ENCODE data around the gene GTF3C5. TPM values are rescaled to one million over a fixed set of nuclear protein-coding genes. Genes with fewer than 3 reads are reported as not detected.
"Not testable (repeated sequence)": the region's sequence is repeated elsewhere in the genome, so short reads cannot be mapped to it uniquely, and the experiment has no call there.

Gene GTF3C5
- total RNA-seq, 2 donors from 2014 or later, result 89.7 to 94.6 TPM

DNA sequence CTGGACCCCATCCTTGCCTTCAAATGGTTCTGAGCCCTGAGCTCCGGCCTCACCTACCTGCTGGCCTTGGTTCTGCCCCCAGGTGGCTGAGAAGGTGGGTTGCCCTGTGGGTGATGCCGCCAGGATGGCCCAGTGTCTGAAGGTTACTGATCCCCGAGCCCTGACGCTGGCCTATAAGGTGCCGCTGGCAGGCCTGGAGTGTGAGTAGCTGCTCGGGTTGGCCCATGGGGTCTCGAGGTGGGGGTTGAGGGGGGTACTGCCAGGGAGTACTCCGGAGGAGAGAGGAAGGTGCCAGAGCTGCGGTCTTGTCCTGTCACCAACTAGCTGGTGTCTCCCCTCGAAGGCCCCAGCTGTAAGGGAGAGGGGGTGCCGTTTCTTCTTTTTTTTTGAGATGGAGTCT is 36.2 kb downstream of the GTF3C5 start:
- H3K27ac Mint-ChIP-seq, result no peak overlapping the region

DNA sequence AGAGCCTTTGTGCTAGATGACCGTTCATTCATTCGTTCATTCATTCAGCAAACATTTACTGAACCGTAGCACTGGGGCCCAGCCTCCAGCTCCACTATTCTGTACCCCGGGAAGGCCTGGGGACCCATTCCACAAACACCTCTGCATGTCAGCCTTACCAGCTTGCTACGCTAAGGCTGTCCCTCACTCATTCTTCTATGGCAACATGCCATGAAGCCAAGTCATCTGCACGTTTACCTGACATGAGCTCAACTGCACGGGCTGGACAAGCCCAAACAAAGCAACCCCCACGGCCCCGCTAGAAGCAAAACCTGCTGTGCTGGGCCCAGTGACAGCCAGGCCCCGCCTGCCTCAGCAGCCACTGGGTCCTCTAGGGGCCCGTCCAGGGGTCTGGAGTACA is 37.0 kb downstream of the GTF3C5 start:
- no peaks in the 10 kb centered on the region for H3K27me3 Mint-ChIP-seq (ENCODE audit: insufficient read depth)
- no peaks in the 10 kb centered on the region for H3K27me3 ChIP-seq (ENCODE audit: control insufficient read depth, insufficient read depth, low read length, poor library complexity, severe bottlenecking)
- H3K27ac Mint-ChIP-seq, result no peak overlapping the region
- H3K4me3 ChIP-seq (ENCODE audit: low read length), result no peak overlapping the region
- H3K9me3 ChIP-seq (ENCODE audit: control insufficient read depth, low read length), result no peaks in the 10 kb centered on the region
- no peaks in the 10 kb centered on the region for H3K9me3 Mint-ChIP-seq
- TF ChIP-seq, protein P1, sequence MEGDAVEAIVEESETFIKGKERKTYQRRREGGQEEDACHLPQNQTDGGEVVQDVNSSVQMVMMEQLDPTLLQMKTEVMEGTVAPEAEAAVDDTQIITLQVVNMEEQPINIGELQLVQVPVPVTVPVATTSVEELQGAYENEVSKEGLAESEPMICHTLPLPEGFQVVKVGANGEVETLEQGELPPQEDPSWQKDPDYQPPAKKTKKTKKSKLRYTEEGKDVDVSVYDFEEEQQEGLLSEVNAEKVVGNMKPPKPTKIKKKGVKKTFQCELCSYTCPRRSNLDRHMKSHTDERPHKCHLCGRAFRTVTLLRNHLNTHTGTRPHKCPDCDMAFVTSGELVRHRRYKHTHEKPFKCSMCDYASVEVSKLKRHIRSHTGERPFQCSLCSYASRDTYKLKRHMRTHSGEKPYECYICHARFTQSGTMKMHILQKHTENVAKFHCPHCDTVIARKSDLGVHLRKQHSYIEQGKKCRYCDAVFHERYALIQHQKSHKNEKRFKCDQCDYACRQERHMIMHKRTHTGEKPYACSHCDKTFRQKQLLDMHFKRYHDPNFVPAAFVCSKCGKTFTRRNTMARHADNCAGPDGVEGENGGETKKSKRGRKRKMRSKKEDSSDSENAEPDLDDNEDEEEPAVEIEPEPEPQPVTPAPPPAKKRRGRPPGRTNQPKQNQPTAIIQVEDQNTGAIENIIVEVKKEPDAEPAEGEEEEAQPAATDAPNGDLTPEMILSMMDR (conservative IDR thresholded peaks at IDR 0.05), result no peak
- peaks cover 14% of the 10 kb centered on the region for H3K36me3 Mint-ChIP-seq (ENCODE audit: low read depth)
- no peak overlapping the region for H3K9ac ChIP-seq (ENCODE audit: extremely low read depth, low read length, poor library complexity, severe bottlenecking)
- no peaks in the 10 kb centered on the region for H3K4me1 ChIP-seq (ENCODE audit: control insufficient read depth, insufficient read depth, low read length)
- DNase-seq, result no peak
- no peak overlapping the region for H3K4me3 Mint-ChIP-seq
- H3K4me1 Mint-ChIP-seq, result no peaks in the 10 kb centered on the region
- WGBS, 2 experiments (ENCODE audit: insufficient coverage in 1 of 2, insufficient read length in 1 of 2), result 92 to 93% methylated on average over 10 to 11 of the region's 11 CpGs
- H3K27ac ChIP-seq (ENCODE audit: low read depth, low read length), result no peak overlapping the region
- peaks cover 3% of the 10 kb centered on the region for H3K36me3 ChIP-seq (ENCODE audit: control insufficient read depth, insufficient read depth, low read length)

More for the DNA sequence above, 36.2 kb downstream of the GTF3C5 start:
- no peaks in the 10 kb centered on the region for H3K9me3 Mint-ChIP-seq
- H3K4me1 ChIP-seq (ENCODE audit: control insufficient read depth, insufficient read depth, low read length), result no peaks in the 10 kb centered on the region
- H3K4me3 Mint-ChIP-seq, result no peak overlapping the region
- DNase-seq, result no peak
- peaks cover 3% of the 10 kb centered on the region for H3K36me3 ChIP-seq (ENCODE audit: control insufficient read depth, insufficient read depth, low read length)
- no peaks in the 10 kb centered on the region for H3K27me3 Mint-ChIP-seq (ENCODE audit: insufficient read depth)
- no peaks in the 10 kb centered on the region for H3K27me3 ChIP-seq (ENCODE audit: control insufficient read depth, insufficient read depth, low read length, poor library complexity, severe bottlenecking)
- H3K4me1 Mint-ChIP-seq, result peaks cover 2% of the 10 kb centered on the region
- TF ChIP-seq, protein P1 (conservative IDR thresholded peaks at IDR 0.05), result no peak
- no peak overlapping the region for H3K27ac ChIP-seq (ENCODE audit: low read depth, low read length)
- H3K9ac ChIP-seq (ENCODE audit: extremely low read depth, low read length, poor library complexity, severe bottlenecking), result no peak overlapping the region
- H3K4me3 ChIP-seq (ENCODE audit: low read length), result no peak overlapping the region
- H3K9me3 ChIP-seq (ENCODE audit: control insufficient read depth, low read length), result no peaks in the 10 kb centered on the region
- WGBS, 2 experiments (ENCODE audit: insufficient coverage in 1 of 2, insufficient read length in 1 of 2), result 94% methylated on average over 11 of the region's 11 CpGs; no CpG with 5 or more reads in 1 of the 2 experiments
- peaks cover 12% of the 10 kb centered on the region for H3K36me3 Mint-ChIP-seq (ENCODE audit: low read depth)

DNA sequence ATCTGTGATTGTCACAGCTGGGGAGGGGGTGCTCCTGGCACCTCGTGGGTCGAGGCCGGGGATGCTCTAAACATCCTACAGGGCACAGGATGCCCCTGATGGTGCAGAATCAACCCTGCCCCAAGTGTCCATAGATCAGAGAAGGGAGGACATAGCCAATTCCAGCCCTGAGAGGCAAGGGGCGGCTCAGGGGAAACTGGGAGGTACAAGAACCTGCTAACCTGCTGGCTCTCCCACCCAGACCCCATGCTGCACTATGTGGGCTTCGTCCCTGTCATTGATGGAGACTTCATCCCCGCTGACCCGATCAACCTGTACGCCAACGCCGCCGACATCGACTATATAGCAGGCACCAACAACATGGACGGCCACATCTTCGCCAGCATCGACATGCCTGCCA is 37.6 kb downstream of the GTF3C5 start:
- H3K4me3 ChIP-seq (ENCODE audit: low read length); H3K27me3 Mint-ChIP-seq (ENCODE audit: insufficient read depth); H3K4me1 ChIP-seq (ENCODE audit: control insufficient read depth, insufficient read depth, low read length); H3K4me1 Mint-ChIP-seq; H3K36me3 ChIP-seq (ENCODE audit: control insufficient read depth, insufficient read depth, low read length); H3K9me3 Mint-ChIP-seq; H3K27me3 ChIP-seq (ENCODE audit: control insufficient read depth, insufficient read depth, low read length, poor library complexity, severe bottlenecking); H3K9ac ChIP-seq (ENCODE audit: extremely low read depth, low read length, poor library complexity, severe bottlenecking); H3K27ac Mint-ChIP-seq; DNase-seq; H3K27ac ChIP-seq (ENCODE audit: low read depth, low read length); H3K9me3 ChIP-seq (ENCODE audit: control insufficient read depth, low read length); H3K4me3 Mint-ChIP-seq: not testable (repeated sequence)
- 100% methylated on average over 1 of the region's 15 CpGs; no CpG with 5 or more reads in 1 of the 2 experiments for WGBS, 2 experiments (ENCODE audit: insufficient coverage in 1 of 2, insufficient read length in 1 of 2)
- H3K36me3 Mint-ChIP-seq (ENCODE audit: low read depth), result peaks cover 14% of the 10 kb centered on the region

DNA sequence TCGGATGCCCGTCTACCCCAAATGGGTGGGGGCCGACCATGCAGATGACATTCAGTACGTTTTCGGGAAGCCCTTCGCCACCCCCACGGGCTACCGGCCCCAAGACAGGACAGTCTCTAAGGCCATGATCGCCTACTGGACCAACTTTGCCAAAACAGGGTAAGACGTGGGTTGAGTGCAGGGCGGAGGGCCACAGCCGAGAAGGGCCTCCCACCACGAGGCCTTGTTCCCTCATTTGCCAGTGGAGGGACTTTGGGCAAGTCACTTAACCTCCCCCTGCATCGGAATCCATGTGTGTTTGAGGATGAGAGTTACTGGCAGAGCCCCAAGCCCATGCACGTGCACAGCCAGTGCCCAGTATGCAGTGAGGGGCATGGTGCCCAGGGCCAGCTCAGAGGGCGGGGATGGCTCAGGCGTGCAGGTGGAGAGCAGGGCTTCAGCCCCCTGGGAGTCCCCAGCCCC is 39.7 kb downstream of the GTF3C5 start:
- H3K9ac ChIP-seq (ENCODE audit: extremely low read depth, low read length, poor library complexity, severe bottlenecking); H3K27me3 Mint-ChIP-seq (ENCODE audit: insufficient read depth): not testable (repeated sequence)
- 94 to 95% methylated on average over 14 to 17 of the region's 17 CpGs for WGBS, 2 experiments (ENCODE audit: insufficient coverage in 1 of 2, insufficient read length in 1 of 2)

DNA sequence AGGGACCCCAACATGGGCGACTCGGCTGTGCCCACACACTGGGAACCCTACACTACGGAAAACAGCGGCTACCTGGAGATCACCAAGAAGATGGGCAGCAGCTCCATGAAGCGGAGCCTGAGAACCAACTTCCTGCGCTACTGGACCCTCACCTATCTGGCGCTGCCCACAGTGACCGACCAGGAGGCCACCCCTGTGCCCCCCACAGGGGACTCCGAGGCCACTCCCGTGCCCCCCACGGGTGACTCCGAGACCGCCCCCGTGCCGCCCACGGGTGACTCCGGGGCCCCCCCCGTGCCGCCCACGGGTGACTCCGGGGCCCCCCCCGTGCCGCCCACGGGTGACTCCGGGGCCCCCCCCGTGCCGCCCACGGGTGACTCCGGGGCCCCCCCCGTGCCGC is 40.2 kb downstream of the GTF3C5 start:
- not testable (repeated sequence) for H3K9me3 Mint-ChIP-seq; H3K4me1 Mint-ChIP-seq; H3K27me3 Mint-ChIP-seq (ENCODE audit: insufficient read depth); H3K27ac Mint-ChIP-seq; H3K27me3 ChIP-seq (ENCODE audit: control insufficient read depth, insufficient read depth, low read length, poor library complexity, severe bottlenecking); H3K9me3 ChIP-seq (ENCODE audit: control insufficient read depth, low read length); H3K9ac ChIP-seq (ENCODE audit: extremely low read depth, low read length, poor library complexity, severe bottlenecking); H3K27ac ChIP-seq (ENCODE audit: low read depth, low read length); H3K4me3 ChIP-seq (ENCODE audit: low read length); H3K36me3 ChIP-seq (ENCODE audit: control insufficient read depth, insufficient read depth, low read length); DNase-seq; H3K4me3 Mint-ChIP-seq; H3K4me1 ChIP-seq (ENCODE audit: control insufficient read depth, insufficient read depth, low read length)
- WGBS, 2 experiments (ENCODE audit: insufficient coverage in 1 of 2, insufficient read length in 1 of 2), result 98 to 100% methylated on average over 2 to 14 of the region's 31 CpGs
- peaks cover 11% of the 10 kb centered on the region for H3K36me3 Mint-ChIP-seq (ENCODE audit: low read depth)

More for the DNA sequence above, 39.7 kb downstream of the GTF3C5 start:
- H3K36me3 Mint-ChIP-seq (ENCODE audit: low read depth), result peaks cover 11% of the 10 kb centered on the region
- H3K4me1 Mint-ChIP-seq; H3K4me3 ChIP-seq (ENCODE audit: low read length); H3K9me3 ChIP-seq (ENCODE audit: control insufficient read depth, low read length); H3K36me3 ChIP-seq (ENCODE audit: control insufficient read depth, insufficient read depth, low read length); H3K9me3 Mint-ChIP-seq; H3K27ac Mint-ChIP-seq; H3K4me1 ChIP-seq (ENCODE audit: control insufficient read depth, insufficient read depth, low read length); H3K4me3 Mint-ChIP-seq; H3K27ac ChIP-seq (ENCODE audit: low read depth, low read length); H3K27me3 ChIP-seq (ENCODE audit: control insufficient read depth, insufficient read depth, low read length, poor library complexity, severe bottlenecking): not testable (repeated sequence)
- DNase-seq, result peak; percentile 36

Data from endodermal cell (in vitro differentiated cells).